Measurements from ENCODE around the gene AVPR2.

The AVPR2 gene

GRCh38 chrX:153861733-153862310 lies 42.7 kb upstream of the AVPR2 start:
- H3K27ac ChIP-seq (ENCODE audit: low read length), result no peak overlapping the region
- H3K9me3 ChIP-seq (ENCODE audit: insufficient read depth, low read length), result no peaks in the 10 kb centered on the region
- H3K79me2 ChIP-seq (ENCODE audit: low read length), result no peaks in the 10 kb centered on the region
- H3K36me3 ChIP-seq (replicated peaks; ENCODE audit: low read depth, low read length), result no peaks in the 10 kb centered on the region
- H3K4me1 ChIP-seq (ENCODE audit: low read length), result no peaks in the 10 kb centered on the region
- no peak overlapping the region for H3K4me3 ChIP-seq (ENCODE audit: low read length)
- no peaks in the 10 kb centered on the region for H4K20me1 ChIP-seq (ENCODE audit: insufficient read depth, low read length)
- H3K9ac ChIP-seq (ENCODE audit: low read length), result no peak overlapping the region
- no peaks in the 10 kb centered on the region for H3K27me3 ChIP-seq (ENCODE audit: low read depth, low read length)
- H2AFZ ChIP-seq (ENCODE audit: low read depth, low read length), result no peak overlapping the region
- no peak for TF ChIP-seq CTCF (IDR thresholded peaks at IDR 0.05; ENCODE audit: low read depth, low read length)
- TF ChIP-seq EZH2phosphoT487 (IDR thresholded peaks at IDR 0.05; ENCODE audit: low read depth), result no peak
- no peak overlapping the region for H3K4me2 ChIP-seq (ENCODE audit: low read length)

- Histone ChIP-seq H3K27me3 (ENCODE audit: low read depth, low read length) (no peaks in the 10 kb centered on the region), H3K79me2 (ENCODE audit: low read length) (no peaks in the 10 kb centered on the region), H3K9me3 (ENCODE audit: insufficient read depth, low read length) (no peaks in the 10 kb centered on the region), H3K4me1 (ENCODE audit: low read length) (no peaks in the 10 kb centered on the region), H3K36me3 (replicated peaks; ENCODE audit: low read depth, low read length) (no peaks in the 10 kb centered on the region), H3K9ac (ENCODE audit: low read length) (no peak overlapping the region), H2AFZ (ENCODE audit: low read depth, low read length) (no peak overlapping the region), H4K20me1 (ENCODE audit: insufficient read depth, low read length) (no peaks in the 10 kb centered on the region), H3K27ac (ENCODE audit: low read length) (no peak overlapping the region), H3K4me3 (ENCODE audit: low read length) (no peak overlapping the region), H3K4me2 (ENCODE audit: low read length) (no peak overlapping the region)
- TF ChIP-seq EZH2phosphoT487 (IDR thresholded peaks at IDR 0.05; ENCODE audit: low read depth), result no peak
- TF ChIP-seq CTCF (IDR thresholded peaks at IDR 0.05; ENCODE audit: low read depth, low read length), result no peak
Observed at GRCh38 chrX:153862369-153863250, 41.9 kb upstream of the AVPR2 start.

- H3K9ac ChIP-seq (ENCODE audit: low read length), result no peak overlapping the region
- no peak for TF ChIP-seq CTCF (IDR thresholded peaks at IDR 0.05; ENCODE audit: low read depth, low read length)
- no peak for TF ChIP-seq EZH2phosphoT487 (IDR thresholded peaks at IDR 0.05; ENCODE audit: low read depth)
- H3K27ac ChIP-seq (ENCODE audit: low read length), result no peak overlapping the region
- no peak overlapping the region for H3K4me2 ChIP-seq (ENCODE audit: low read length)
- H3K36me3 ChIP-seq (replicated peaks; ENCODE audit: low read depth, low read length), result no peaks in the 10 kb centered on the region
- H3K79me2 ChIP-seq (ENCODE audit: low read length), result no peaks in the 10 kb centered on the region
- no peaks in the 10 kb centered on the region for H4K20me1 ChIP-seq (ENCODE audit: insufficient read depth, low read length)
- no peaks in the 10 kb centered on the region for H3K4me1 ChIP-seq (ENCODE audit: low read length)
- no peak overlapping the region for H2AFZ ChIP-seq (ENCODE audit: low read depth, low read length)
- H3K4me3 ChIP-seq (ENCODE audit: low read length), result no peak overlapping the region
- H3K27me3 ChIP-seq (ENCODE audit: low read depth, low read length), result no peaks in the 10 kb centered on the region
- no peaks in the 10 kb centered on the region for H3K9me3 ChIP-seq (ENCODE audit: insufficient read depth, low read length)
Observed at GRCh38 chrX:153863251-153863991, 41.1 kb upstream of the AVPR2 start.

- no peaks in the 10 kb centered on the region for H3K79me2 ChIP-seq (ENCODE audit: low read length)
- no peaks in the 10 kb centered on the region for H3K9me3 ChIP-seq (ENCODE audit: insufficient read depth, low read length)
- H3K4me3 ChIP-seq (ENCODE audit: low read length), result no peak overlapping the region
- no peaks in the 10 kb centered on the region for H3K27me3 ChIP-seq (ENCODE audit: low read depth, low read length)
- H4K20me1 ChIP-seq (ENCODE audit: insufficient read depth, low read length), result no peaks in the 10 kb centered on the region
- no peak for TF ChIP-seq CTCF (IDR thresholded peaks at IDR 0.05; ENCODE audit: low read depth, low read length)
- no peak overlapping the region for H2AFZ ChIP-seq (ENCODE audit: low read depth, low read length)
- no peak overlapping the region for H3K27ac ChIP-seq (ENCODE audit: low read length)
- H3K4me1 ChIP-seq (ENCODE audit: low read length), result no peaks in the 10 kb centered on the region
- H3K36me3 ChIP-seq (replicated peaks; ENCODE audit: low read depth, low read length), result no peaks in the 10 kb centered on the region
- no peak overlapping the region for H3K4me2 ChIP-seq (ENCODE audit: low read length)
- H3K9ac ChIP-seq (ENCODE audit: low read length), result no peak overlapping the region
Observed at GRCh38 chrX:153864101-153864500, 40.4 kb upstream of the AVPR2 start.
